Activated CD8-positive, alpha-beta memory T cell treated with anti-CD3 and anti-CD28 coated beads, Interleukin-2, amount 10 ng/mL, durations not matched to agents 7 days and 5 days (primary cell): ENCODE data around the gene ANKRD31. TPM values are rescaled to one million over a fixed set of nuclear protein-coding genes. Genes with fewer than 3 reads are reported as not detected.
"Not testable (repeated sequence)": the region's sequence is repeated elsewhere in the genome, so short reads cannot be mapped to it uniquely, and the experiment has no call there.

Source experiments
- ATAC-seq: fragments of 150-1000 bp; cut with Tn5 transposase; one replicate; pipeline ENCODE4 v1.10.0; 2021; ENCODE audit warnings: moderate library complexity
- CTCF ChIA-PET: fragments of 350-600 bp; sonication (Branson Sonifier 250); formaldehyde crosslinking; loops from one replicate; lab custom pipeline; 2021; ENCODE audit warnings: antibody characterized with exemption; lab: Charles Lee
- DNase-seq: peaks from one replicate; pipeline ENCODE4 v3.0.0-alpha.2; 2020
- H3K27ac Mint-ChIP-seq: one replicate; pipeline ENCODE4 v1.8.0; 2021; ENCODE audit warnings: mild to moderate bottlenecking, mixed read lengths
- H3K27me3 Mint-ChIP-seq: one replicate; pipeline ENCODE4 v1.8.0; 2021; ENCODE audit warnings: mixed read lengths
- H3K36me3 Mint-ChIP-seq: one replicate; pipeline ENCODE4 v1.8.0; 2021; ENCODE audit warnings: mild to moderate bottlenecking, mixed read lengths
- H3K4me1 Mint-ChIP-seq: one replicate; pipeline ENCODE4 v1.8.0; 2021; ENCODE audit warnings: mixed read lengths
- H3K4me3 Mint-ChIP-seq: one replicate; pipeline ENCODE4 v1.8.0; 2021; ENCODE audit warnings: mild to moderate bottlenecking, moderate library complexity, mixed read lengths
- H3K9me3 Mint-ChIP-seq: one replicate; pipeline ENCODE4 v1.8.0; 2022; ENCODE audit warnings: low read depth, mixed read lengths
- total RNA-seq, 2 experiments: library from RNA; stranded (reverse); gene quantifications; one replicate each; pipeline ENCODE4 v1.2.3, GENCODE V29; 2021

The ANKRD31 gene
- total RNA-seq, 2 experiments from 2014 or later, result 0.26 to 0.28 TPM

DNA sequence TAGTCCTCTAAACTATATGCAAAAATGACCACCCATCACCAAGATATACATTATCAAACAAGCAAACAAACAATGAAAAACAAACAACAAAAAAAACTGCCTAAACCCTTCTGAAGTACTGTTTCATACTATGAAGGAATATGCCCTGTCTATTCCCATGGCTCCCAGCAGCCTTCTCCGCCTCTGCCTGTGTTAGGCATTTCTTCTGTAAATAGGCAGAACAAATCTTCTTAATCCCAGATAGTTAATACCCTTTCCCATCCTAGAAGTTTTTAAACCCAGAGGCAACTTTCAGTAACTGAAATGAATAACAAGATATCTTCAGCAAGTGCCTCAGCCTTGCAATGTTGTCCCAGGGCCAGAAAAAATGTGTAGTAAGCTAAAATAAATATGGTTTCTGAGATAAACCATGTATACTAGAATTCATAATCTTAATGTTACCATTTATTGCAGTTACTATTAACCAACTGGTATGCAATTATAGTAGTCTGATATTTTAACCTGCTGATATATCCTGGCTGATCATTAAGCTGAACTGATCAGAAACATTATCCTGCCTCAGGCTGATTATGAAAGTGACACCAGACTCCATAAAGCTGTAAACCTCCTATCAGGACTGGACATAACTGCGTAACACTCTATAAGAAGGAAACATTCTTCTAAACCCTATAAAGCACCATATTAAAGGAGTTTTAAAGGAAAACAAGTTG, 68.5 kb downstream of the ANKRD31 start:
- CTCF ChIA-PET, result no interaction called here
- ATAC-seq (no peak), DNase-seq (no peak)
- Mint-ChIP-seq H3K36me3 (no peaks in the 10 kb centered on the region), H3K27me3 (no peaks in the 10 kb centered on the region), H3K27ac (no peak overlapping the region), H3K4me3 (no peak overlapping the region), H3K4me1 (no peaks in the 10 kb centered on the region), H3K9me3 (no peaks in the 10 kb centered on the region)

DNA sequence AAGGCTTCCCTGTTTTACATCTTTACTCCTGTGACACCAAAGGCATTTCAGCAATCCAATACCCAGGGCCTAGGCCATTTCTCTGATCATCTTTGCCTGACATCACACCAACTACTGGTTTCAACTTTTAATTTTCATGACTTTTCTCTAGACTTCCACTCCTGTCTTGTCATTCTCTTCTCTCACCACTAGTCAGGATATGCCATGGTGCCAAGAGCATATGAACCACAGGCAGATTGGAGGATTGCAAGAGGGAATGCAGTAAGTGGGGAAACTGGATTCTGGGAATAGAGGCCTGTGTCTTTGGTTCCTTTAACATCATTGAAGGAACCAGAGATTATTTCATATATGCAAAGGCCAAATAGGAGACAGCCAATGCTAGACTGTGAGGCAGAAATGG, 69.3 kb downstream of the ANKRD31 start:
- H3K4me3 Mint-ChIP-seq, result no peak overlapping the region
- CTCF ChIA-PET, result no interaction called here
- ATAC-seq (no peak), DNase-seq (no peak)
- no peak overlapping the region for H3K27ac Mint-ChIP-seq
- no peaks in the 10 kb centered on the region for H3K9me3 Mint-ChIP-seq
- H3K4me1 Mint-ChIP-seq, result no peaks in the 10 kb centered on the region
- H3K27me3 Mint-ChIP-seq, result no peaks in the 10 kb centered on the region
- no peaks in the 10 kb centered on the region for H3K36me3 Mint-ChIP-seq

DNA sequence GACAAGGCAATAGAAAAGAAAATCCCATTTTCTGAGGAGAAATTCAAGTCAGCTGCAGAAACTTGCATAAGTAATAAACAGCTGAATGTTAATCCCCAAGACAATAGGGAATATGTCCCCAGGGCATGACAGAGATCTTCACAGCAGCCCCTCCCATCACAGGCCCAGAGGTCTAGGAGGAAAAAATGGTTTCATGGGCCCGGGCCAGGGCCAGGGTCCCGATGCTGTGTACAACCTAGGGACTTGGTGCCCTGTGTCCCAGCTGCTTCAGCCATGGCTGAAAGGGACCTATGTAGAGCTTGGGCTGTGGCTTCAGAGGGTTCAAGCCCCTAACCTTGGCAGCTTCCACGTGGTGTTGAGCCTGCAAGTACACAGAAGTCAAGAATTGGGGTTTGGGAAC, 75.2 kb downstream of the ANKRD31 start:
- H3K4me3 Mint-ChIP-seq, DNase-seq, H3K4me1 Mint-ChIP-seq, H3K9me3 Mint-ChIP-seq, CTCF ChIA-PET, H3K27ac Mint-ChIP-seq, H3K36me3 Mint-ChIP-seq, H3K27me3 Mint-ChIP-seq, ATAC-seq: not testable (repeated sequence)

DNA sequence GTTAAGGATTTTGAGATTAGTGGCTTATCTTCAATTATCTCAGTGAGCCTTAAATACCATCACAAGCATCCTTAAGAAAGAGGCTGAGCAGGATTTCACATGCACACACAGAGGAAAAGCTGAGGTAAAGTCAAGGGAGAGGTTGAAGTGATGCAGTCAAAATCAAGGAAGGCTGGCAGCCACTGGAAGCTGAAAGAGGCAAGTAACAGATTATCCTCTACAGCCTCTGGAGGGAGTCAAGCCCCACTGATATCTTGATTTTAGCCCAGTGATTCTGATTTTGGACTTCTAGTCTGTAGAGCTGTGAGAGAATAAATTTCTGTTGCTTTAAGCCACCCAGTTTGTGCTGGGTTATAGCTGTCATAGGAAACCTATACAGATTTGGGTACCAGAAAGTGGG, 80.1 kb downstream of the ANKRD31 start:
- ATAC-seq, result no peak
- no peak overlapping the region for H3K27ac Mint-ChIP-seq
- no peak overlapping the region for H3K4me3 Mint-ChIP-seq
- DNase-seq, result no peak
- CTCF ChIA-PET, result no interaction called here
- H3K9me3 Mint-ChIP-seq, result peaks cover 5% of the 10 kb centered on the region
- H3K36me3 Mint-ChIP-seq, result no peaks in the 10 kb centered on the region
- no peaks in the 10 kb centered on the region for H3K4me1 Mint-ChIP-seq
- H3K27me3 Mint-ChIP-seq, result no peaks in the 10 kb centered on the region

DNA sequence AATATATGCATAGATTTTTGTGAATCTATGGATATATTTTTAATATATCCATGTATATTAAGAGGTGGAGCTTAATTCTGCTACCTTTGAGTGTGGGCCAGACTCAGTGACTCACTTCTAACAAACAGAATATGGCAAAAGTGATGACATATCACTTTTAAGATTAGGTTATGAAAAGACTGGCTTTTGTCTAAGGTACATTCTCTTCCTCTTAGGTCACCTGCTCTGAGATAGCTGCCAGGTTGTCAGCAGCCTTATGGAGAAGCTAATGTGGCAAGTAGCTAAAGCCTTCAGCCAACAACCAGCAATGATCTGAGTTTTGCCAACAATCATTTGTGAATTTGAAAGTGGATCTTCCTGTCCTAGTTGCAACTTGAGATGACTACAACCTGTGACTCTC, 83.8 kb downstream of the ANKRD31 start:
- peaks cover 4% of the 10 kb centered on the region for H3K9me3 Mint-ChIP-seq
- H3K27me3 Mint-ChIP-seq, result no peaks in the 10 kb centered on the region
- H3K4me3 Mint-ChIP-seq, result no peak overlapping the region
- CTCF ChIA-PET, result no interaction called here
- no peaks in the 10 kb centered on the region for H3K4me1 Mint-ChIP-seq
- ATAC-seq (no peak), DNase-seq (no peak)
- no peak overlapping the region for H3K27ac Mint-ChIP-seq
- H3K36me3 Mint-ChIP-seq, result no peaks in the 10 kb centered on the region

DNA sequence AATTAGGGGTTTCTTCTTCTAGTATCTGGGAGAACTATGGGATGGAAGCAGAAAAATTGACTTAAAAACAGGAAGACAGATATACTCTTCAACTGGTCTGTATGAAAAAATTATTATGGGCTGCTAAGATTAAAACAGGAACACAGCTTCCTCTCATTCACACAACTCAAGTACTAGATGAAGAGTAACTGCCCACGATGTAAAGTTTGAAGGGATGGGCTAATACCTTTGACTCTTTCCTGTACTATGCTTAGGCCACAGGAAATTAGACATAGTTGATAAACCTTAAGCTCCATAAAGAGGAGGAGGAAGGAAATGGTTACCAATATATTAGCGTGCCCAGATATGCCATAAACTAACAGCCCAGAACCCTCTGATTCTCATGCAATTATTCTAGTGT, 88.6 kb downstream of the ANKRD31 start:
- Mint-ChIP-seq H3K27me3 (no peaks in the 10 kb centered on the region), H3K4me1 (no peaks in the 10 kb centered on the region), H3K36me3 (no peaks in the 10 kb centered on the region), H3K9me3 (peaks cover 4% of the 10 kb centered on the region), H3K4me3 (no peak overlapping the region), H3K27ac (no peak overlapping the region)
- no peak for ATAC-seq
- CTCF ChIA-PET, result interaction anchor here (1.2 kb wide), 1 partner anchor 98 kb away, joined by 3 read pairs; no protein-coding TSS in a partner anchor
- DNase-seq, result no peak

DNA sequence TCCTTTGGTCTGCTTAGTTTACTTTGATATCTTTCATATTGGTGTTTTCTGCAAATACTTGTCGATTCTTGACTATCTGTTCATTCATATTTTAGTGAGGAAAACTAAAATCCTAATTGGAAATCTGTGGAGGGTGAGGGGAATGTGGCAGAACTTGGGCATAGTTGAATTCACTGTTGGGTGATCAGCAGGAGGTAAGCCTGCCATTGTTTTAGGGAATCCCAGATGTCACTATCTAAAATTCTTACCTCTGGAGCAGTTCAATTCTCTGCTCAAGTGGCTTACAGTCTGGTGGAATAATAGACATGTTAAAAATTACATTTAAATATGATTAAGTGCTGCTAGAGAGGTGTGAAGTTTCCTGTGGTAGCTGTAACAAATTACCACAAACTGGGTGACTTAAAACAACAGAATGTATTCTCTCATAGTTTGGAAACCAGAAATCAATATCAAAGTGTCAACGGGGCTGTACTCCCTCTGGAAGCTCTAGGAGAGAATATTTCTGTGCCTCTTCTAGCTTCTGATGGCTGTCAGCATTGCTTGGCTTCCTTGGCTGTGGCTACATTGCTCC, 94.0 kb downstream of the ANKRD31 start:
- no peak overlapping the region for H3K4me3 Mint-ChIP-seq
- no peak overlapping the region for H3K27ac Mint-ChIP-seq
- no peaks in the 10 kb centered on the region for H3K27me3 Mint-ChIP-seq
- CTCF ChIA-PET, result no interaction called here
- no peaks in the 10 kb centered on the region for H3K4me1 Mint-ChIP-seq
- ATAC-seq, result no peak
- no peaks in the 10 kb centered on the region for H3K36me3 Mint-ChIP-seq
- no peak for DNase-seq
- H3K9me3 Mint-ChIP-seq, result no peaks in the 10 kb centered on the region

DNA sequence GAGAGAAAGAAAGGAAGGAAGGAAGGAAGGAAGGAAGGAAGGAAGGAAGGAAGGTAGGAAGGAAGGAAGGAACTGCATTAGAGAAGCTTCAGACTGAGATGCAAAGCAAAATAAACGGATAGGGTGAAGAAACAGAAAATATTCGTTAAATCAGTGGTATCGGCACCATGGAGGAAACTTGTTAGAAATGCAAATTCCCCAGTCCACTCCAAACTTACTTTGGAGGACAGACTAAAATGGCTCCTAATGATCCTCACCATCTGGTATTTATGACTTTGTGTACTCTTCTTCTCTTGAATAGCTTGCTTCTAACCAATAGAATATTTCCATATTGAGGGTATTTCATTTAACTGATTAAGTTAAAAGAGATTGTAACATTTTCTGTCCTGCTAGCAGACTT, 96.4 kb downstream of the ANKRD31 start:
- Mint-ChIP-seq H3K4me1 (no peaks in the 10 kb centered on the region), H3K27me3 (no peaks in the 10 kb centered on the region), H3K36me3 (no peaks in the 10 kb centered on the region), H3K9me3 (no peaks in the 10 kb centered on the region), H3K4me3 (no peak overlapping the region), H3K27ac (no peak overlapping the region)
- CTCF ChIA-PET, result no interaction called here
- DNase-seq, result no peak
- ATAC-seq, result no peak

DNA sequence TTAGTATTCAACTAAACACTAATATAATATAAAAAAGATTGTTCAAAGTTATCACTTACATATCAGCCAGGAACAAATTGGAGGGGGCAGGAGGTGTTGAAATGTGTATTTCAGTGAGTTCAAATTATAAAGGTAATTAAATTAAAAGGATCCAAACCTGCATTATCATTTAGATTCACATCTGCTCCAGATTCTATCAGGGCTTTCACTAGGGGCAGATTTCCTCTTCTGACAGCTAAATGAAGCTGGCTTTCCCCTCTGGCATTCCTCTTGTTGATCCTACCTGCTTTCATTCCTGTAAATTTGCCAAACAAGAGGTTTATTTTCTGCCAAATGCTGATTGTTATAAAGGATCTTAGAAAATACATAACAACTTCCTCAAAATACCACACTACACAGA, 98.0 kb downstream of the ANKRD31 start:
- DNase-seq, result no peak
- Mint-ChIP-seq H3K27ac (no peak overlapping the region), H3K9me3 (no peaks in the 10 kb centered on the region), H3K36me3 (no peaks in the 10 kb centered on the region), H3K27me3 (no peaks in the 10 kb centered on the region), H3K4me3 (no peak overlapping the region), H3K4me1 (no peaks in the 10 kb centered on the region)
- ATAC-seq, result no peak
- CTCF ChIA-PET, result no interaction called here

DNA sequence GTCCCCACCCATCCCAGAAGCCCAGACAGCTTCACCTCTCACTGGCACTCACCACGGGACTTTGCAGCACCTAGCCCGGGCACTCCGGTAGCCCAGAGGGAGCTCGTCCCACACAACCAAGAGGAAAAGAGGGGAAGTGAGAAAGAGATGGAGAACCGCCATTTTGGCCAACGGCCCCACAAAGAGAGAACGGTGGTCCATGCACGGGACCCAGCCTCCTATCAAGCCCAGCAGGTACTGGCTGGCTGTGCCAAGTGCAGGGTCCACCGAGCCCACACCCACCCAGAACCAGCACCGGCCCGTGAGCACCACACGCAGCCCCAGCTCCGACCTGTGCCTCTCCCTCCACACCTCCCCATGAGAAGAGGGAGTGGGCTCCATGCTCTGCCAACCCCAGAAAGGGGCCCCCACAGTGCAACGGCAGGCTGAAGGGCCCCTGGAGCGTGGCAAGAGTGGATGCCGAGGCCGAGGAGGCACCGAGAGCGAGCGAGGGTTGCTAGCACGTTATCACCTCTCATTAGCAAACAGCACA, 105.8 kb downstream of the ANKRD31 start:
- Mint-ChIP-seq H3K36me3 (no peaks in the 10 kb centered on the region), H3K27ac (no peak overlapping the region), H3K9me3 (no peaks in the 10 kb centered on the region), H3K4me1 (no peaks in the 10 kb centered on the region), H3K27me3 (no peaks in the 10 kb centered on the region), H3K4me3 (no peak overlapping the region)
- no peak for DNase-seq
- ATAC-seq, result no peak
- CTCF ChIA-PET, result no interaction called here

DNA sequence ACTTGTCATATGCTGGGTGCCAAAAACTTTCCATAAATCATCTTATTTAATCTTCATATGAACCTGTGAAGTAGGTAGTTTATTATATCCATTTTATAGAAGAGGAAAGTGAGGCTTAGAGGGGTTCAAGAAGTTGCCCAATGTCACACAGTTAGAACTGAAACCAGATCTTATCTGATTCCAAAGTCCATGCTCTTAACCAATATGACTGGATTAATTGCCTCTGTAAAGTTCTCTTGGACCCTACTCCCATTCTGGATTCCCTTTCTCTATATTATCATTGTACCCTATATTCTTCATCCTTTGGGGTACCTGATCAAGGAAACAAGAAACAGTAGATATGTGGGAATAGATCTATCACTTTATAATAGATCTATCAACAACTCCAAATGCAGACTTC, 119.8 kb downstream of the ANKRD31 start:
- CTCF ChIA-PET, result no interaction called here
- ATAC-seq (no peak), DNase-seq (no peak)
- Mint-ChIP-seq H3K27me3 (no peaks in the 10 kb centered on the region), H3K36me3 (no peaks in the 10 kb centered on the region), H3K4me1 (no peaks in the 10 kb centered on the region), H3K4me3 (no peak overlapping the region), H3K9me3 (no peaks in the 10 kb centered on the region), H3K27ac (no peak overlapping the region)

DNA sequence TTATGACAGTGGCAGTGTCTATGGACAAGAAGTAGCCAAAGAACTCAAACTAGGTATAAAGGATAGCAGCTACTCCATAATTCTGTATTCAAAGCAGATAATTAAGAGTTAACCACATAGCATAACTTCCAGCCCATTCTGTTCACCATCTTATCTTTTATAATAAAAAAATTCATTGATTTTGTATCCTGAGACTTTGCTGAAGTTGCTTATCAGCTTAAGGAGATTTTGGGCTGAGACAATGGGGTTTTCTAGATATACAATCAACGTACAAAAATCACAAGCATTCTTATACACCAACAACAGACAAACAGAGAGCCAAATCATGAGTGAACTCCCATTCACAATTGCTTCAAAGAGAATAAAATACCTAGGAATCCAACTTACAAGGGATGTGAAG, 122.4 kb downstream of the ANKRD31 start:
- CTCF ChIA-PET, H3K27ac Mint-ChIP-seq, H3K4me3 Mint-ChIP-seq, DNase-seq, H3K4me1 Mint-ChIP-seq, H3K27me3 Mint-ChIP-seq, H3K36me3 Mint-ChIP-seq, ATAC-seq, H3K9me3 Mint-ChIP-seq: not testable (repeated sequence)

DNA sequence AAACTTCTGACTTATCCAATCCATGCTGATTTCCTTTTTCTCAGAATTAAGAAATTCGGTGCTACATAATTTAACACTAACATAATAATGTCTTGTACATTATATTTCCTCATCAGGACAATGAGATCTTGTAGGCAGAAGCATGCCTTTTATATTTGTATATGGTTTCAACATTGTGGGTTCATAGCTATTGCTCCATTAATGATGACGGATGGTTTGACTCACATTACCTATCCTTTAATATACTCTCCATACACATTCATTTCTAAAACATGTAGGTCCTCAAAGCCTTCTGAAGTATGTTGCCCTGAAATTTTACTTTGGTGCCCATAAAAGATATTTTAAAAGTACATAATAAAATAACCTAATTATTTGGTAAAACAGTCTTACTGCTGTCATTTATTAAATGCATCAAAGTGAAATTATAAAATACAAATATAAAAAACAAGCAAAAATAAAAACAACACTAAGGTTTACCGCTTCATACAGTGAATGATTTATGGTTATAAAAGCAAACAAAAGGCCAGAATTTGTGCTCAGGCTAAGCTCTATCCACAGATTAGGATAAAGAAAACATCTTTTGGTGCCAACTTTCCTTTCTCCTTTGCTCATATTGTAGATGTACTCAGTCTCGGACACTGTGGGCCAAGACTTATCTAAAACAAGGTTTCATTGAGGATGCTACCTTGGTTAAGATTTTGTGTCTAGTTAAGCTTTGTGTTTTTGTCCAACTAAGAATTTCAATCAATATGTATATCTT, 123.1 kb downstream of the ANKRD31 start:
- CTCF ChIA-PET, result no interaction called here
- H3K4me1 Mint-ChIP-seq, result no peaks in the 10 kb centered on the region
- ATAC-seq (no peak), DNase-seq (no peak)
- H3K27me3 Mint-ChIP-seq, result no peaks in the 10 kb centered on the region
- H3K9me3 Mint-ChIP-seq, result no peaks in the 10 kb centered on the region
- no peaks in the 10 kb centered on the region for H3K36me3 Mint-ChIP-seq
- H3K27ac Mint-ChIP-seq, result no peak overlapping the region
- H3K4me3 Mint-ChIP-seq, result no peak overlapping the region
